ENCODE results near the gene LGR6.

LGR6 gene

GRCh38 chr1:202201266-202201665 is 7.7 kb downstream of the LGR6 start:
- DNase-seq = no peak

GRCh38 chr1:202201971-202202370 is 8.4 kb downstream of the LGR6 start:
- DNase-seq = peak; percentile 41

- DNase-seq = no peak
Measured at GRCh38 chr1:202202500-202203168, 9.0 kb downstream of the LGR6 start.

GRCh38 chr1:202203238-202204039 is 9.8 kb downstream of the LGR6 start:
- DNase-seq = peak; percentile 93

- no peak for DNase-seq
Measured at GRCh38 chr1:202204065-202204464, 10.5 kb downstream of the LGR6 start.

- DNase-seq = no peak
Measured at GRCh38 chr1:202205523-202206190, 12.1 kb downstream of the LGR6 start.

- peak; percentile 49 for DNase-seq
Measured at GRCh38 chr1:202207292-202207691, 13.7 kb downstream of the LGR6 start.

GRCh38 chr1:202208351-202208857 is 14.8 kb downstream of the LGR6 start:
- DNase-seq = no peak

- no peak for DNase-seq
Measured at GRCh38 chr1:202210385-202210784, 16.8 kb downstream of the LGR6 start.

- no peak for DNase-seq
Measured at GRCh38 chr1:202210969-202211368, 17.4 kb downstream of the LGR6 start.

- DNase-seq = no peak
Measured at GRCh38 chr1:202212787-202213186, 19.2 kb downstream of the LGR6 start.

GRCh38 chr1:202213361-202214088 is 19.9 kb downstream of the LGR6 start:
- peak; percentile 62 for DNase-seq

GRCh38 chr1:202214089-202214843 is 20.7 kb downstream of the LGR6 start:
- DNase-seq = no peak

- DNase-seq = no peak
Measured at GRCh38 chr1:202215472-202216130, 22.0 kb downstream of the LGR6 start.

GRCh38 chr1:202216691-202217090 is 23.1 kb downstream of the LGR6 start:
- DNase-seq = no peak

- no peak for DNase-seq
Measured at GRCh38 chr1:202217516-202217915, 23.9 kb downstream of the LGR6 start.

GRCh38 chr1:202217951-202218350 is 24.4 kb downstream of the LGR6 start:
- DNase-seq = no peak

- no peak for DNase-seq
Measured at GRCh38 chr1:202220733-202221132, 27.1 kb downstream of the LGR6 start.

- peak; percentile 40 for DNase-seq
Measured at GRCh38 chr1:202221911-202222909, 28.6 kb downstream of the LGR6 start.

Data from hematopoietic multipotent progenitor cell treated with erythropoietin and hydrocortisone succinate and interleukin-3 and kit ligand, for 4 days (in vitro differentiated cells).